ENCODE data around the gene CFI. TPM values are rescaled to one million over a fixed set of nuclear protein-coding genes. Genes with fewer than 3 reads are reported as not detected.

Gene CFI
- not detected for total RNA-seq

GRCh38 chr4:109801895-109802319, at the start of gene CFI:
Gene CFI, minus strand, starts transcription at chr4:109801999. Its CDS starts 28 bp downstream, at chr4:109801971.
- no peaks in the 10 kb centered on the region for H3K4me1 Mint-ChIP-seq
- H3K4me3 Mint-ChIP-seq: no peak within 1 kb of the TSS
- DNase-seq: no peak
- no peak within 1 kb of the TSS for H3K27ac Mint-ChIP-seq
- H3K36me3 Mint-ChIP-seq: no peaks in the 10 kb centered on the region
- peaks cover 2% of the 10 kb centered on the region for H3K9me3 Mint-ChIP-seq
- no peaks in the 10 kb centered on the region for H3K27me3 Mint-ChIP-seq

- Mint-ChIP-seq H3K9me3 (no peaks in the 10 kb centered on the region), H3K4me3 (no peak overlapping the region), H3K36me3 (peaks cover 11% of the 10 kb centered on the region), H3K27ac (no peak overlapping the region), H3K27me3 (no peaks in the 10 kb centered on the region), H3K4me1 (peaks cover 4% of the 10 kb centered on the region)
- no peak for DNase-seq
These were observed 48.8 kb upstream of the CFI start for GRCh38 chr4:109850601-109851000.

GRCh38 chr4:109848501-109848900, 46.7 kb upstream of the CFI start:
- H3K27me3 Mint-ChIP-seq: no peaks in the 10 kb centered on the region
- no peaks in the 10 kb centered on the region for H3K9me3 Mint-ChIP-seq

GRCh38 chr4:109847896-109848442, 46.2 kb upstream of the CFI start, which contains the start of gene LRIT3:
Gene LRIT3, plus strand, starts transcription at chr4:109848107. Its CDS starts 95 bp downstream, at chr4:109848202.
- Mint-ChIP-seq H3K4me3 (no peak within 1 kb of the TSS), H3K27me3 (no peaks in the 10 kb centered on the region), H3K27ac (no peak within 1 kb of the TSS), H3K36me3 (peaks cover under 1% of the 10 kb centered on the region), H3K9me3 (no peaks in the 10 kb centered on the region), H3K4me1 (peaks cover under 1% of the 10 kb centered on the region)
- no peak for DNase-seq

More at GRCh38 chr4:109848501-109848900, 46.7 kb upstream of the CFI start:
- Mint-ChIP-seq H3K27ac (no peak overlapping the region), H3K4me1 (peaks cover 2% of the 10 kb centered on the region), H3K36me3 (peaks cover 6% of the 10 kb centered on the region), H3K4me3 (no peak overlapping the region)
- no peak for DNase-seq

GRCh38 chr4:109846395-109847098, 44.7 kb upstream of the CFI start:
- H3K4me1 Mint-ChIP-seq: no peaks in the 10 kb centered on the region
- no peak overlapping the region for H3K27ac Mint-ChIP-seq
- no peak for DNase-seq
- no peaks in the 10 kb centered on the region for H3K9me3 Mint-ChIP-seq
- no peaks in the 10 kb centered on the region for H3K27me3 Mint-ChIP-seq
- H3K4me3 Mint-ChIP-seq: no peak overlapping the region
- H3K36me3 Mint-ChIP-seq: no peaks in the 10 kb centered on the region

GRCh38 chr4:109836985-109837384, 35.2 kb upstream of the CFI start:
- no peaks in the 10 kb centered on the region for H3K4me1 Mint-ChIP-seq
- H3K27me3 Mint-ChIP-seq: no peaks in the 10 kb centered on the region

GRCh38 chr4:109833756-109834155, 32.0 kb upstream of the CFI start:
- H3K27me3 Mint-ChIP-seq: no peaks in the 10 kb centered on the region
- no peak overlapping the region for H3K27ac Mint-ChIP-seq
- no peaks in the 10 kb centered on the region for H3K9me3 Mint-ChIP-seq
- DNase-seq: no peak
- peaks cover 13% of the 10 kb centered on the region for H3K36me3 Mint-ChIP-seq
- no peaks in the 10 kb centered on the region for H3K4me1 Mint-ChIP-seq
- no peak overlapping the region for H3K4me3 Mint-ChIP-seq

More at GRCh38 chr4:109836985-109837384, 35.2 kb upstream of the CFI start:
- Mint-ChIP-seq H3K9me3 (no peaks in the 10 kb centered on the region), H3K4me3 (no peak overlapping the region), H3K36me3 (peaks cover 14% of the 10 kb centered on the region), H3K27ac (no peak overlapping the region)
- DNase-seq: no peak

GRCh38 chr4:109827672-109828071, 25.9 kb upstream of the CFI start, which contains the start of gene RRH:
Gene RRH, plus strand, starts transcription at chr4:109827972. Its CDS starts 56 bp downstream, at chr4:109828028.
- Mint-ChIP-seq H3K4me3 (no peak within 1 kb of the TSS), H3K27ac (no peak within 1 kb of the TSS), H3K27me3 (no peaks in the 10 kb centered on the region), H3K4me1 (no peaks in the 10 kb centered on the region), H3K9me3 (no peaks in the 10 kb centered on the region), H3K36me3 (peaks cover 8% of the 10 kb centered on the region)
- DNase-seq: no peak

- DNase-seq: no peak
- no peak overlapping the region for H3K27ac Mint-ChIP-seq
- no peaks in the 10 kb centered on the region for H3K27me3 Mint-ChIP-seq
- no peak overlapping the region for H3K4me3 Mint-ChIP-seq
- H3K36me3 Mint-ChIP-seq: peaks cover 8% of the 10 kb centered on the region
- peaks cover 2% of the 10 kb centered on the region for H3K4me1 Mint-ChIP-seq
- no peaks in the 10 kb centered on the region for H3K9me3 Mint-ChIP-seq
These were observed 24.9 kb upstream of the CFI start for GRCh38 chr4:109826719-109827118.

GRCh38 chr4:109821185-109821584, 19.4 kb upstream of the CFI start:
- Mint-ChIP-seq H3K4me3 (no peak overlapping the region), H3K36me3 (peaks cover 40% of the 10 kb centered on the region), H3K27ac (peak overlapping the region; percentile 2), H3K27me3 (no peaks in the 10 kb centered on the region), H3K4me1 (peaks cover 40% of the 10 kb centered on the region), H3K9me3 (no peaks in the 10 kb centered on the region)
- no peak for DNase-seq

GRCh38 chr4:109820563-109820962, 18.8 kb upstream of the CFI start:
- Mint-ChIP-seq H3K27me3 (no peaks in the 10 kb centered on the region), H3K36me3 (peaks cover 46% of the 10 kb centered on the region), H3K27ac (peak overlapping the region; percentile 40), H3K9me3 (no peaks in the 10 kb centered on the region), H3K4me3 (no peak overlapping the region), H3K4me1 (peaks cover 40% of the 10 kb centered on the region)
- no peak for DNase-seq

- H3K36me3 Mint-ChIP-seq: peaks cover 44% of the 10 kb centered on the region
- no peak for DNase-seq
- H3K27ac Mint-ChIP-seq: no peak overlapping the region
- H3K4me1 Mint-ChIP-seq: peaks cover 44% of the 10 kb centered on the region
- H3K9me3 Mint-ChIP-seq: no peaks in the 10 kb centered on the region
- H3K27me3 Mint-ChIP-seq: no peaks in the 10 kb centered on the region
- H3K4me3 Mint-ChIP-seq: no peak overlapping the region
These were observed 16.5 kb upstream of the CFI start for GRCh38 chr4:109818268-109818667.

GRCh38 chr4:109816894-109817293, 15.1 kb upstream of the CFI start:
- peaks cover 44% of the 10 kb centered on the region for H3K4me1 Mint-ChIP-seq
- H3K36me3 Mint-ChIP-seq: peaks cover 41% of the 10 kb centered on the region
- peak overlapping the region; percentile 98 for H3K4me3 Mint-ChIP-seq
- no peaks in the 10 kb centered on the region for H3K27me3 Mint-ChIP-seq
- peak overlapping the region; percentile 98 for H3K27ac Mint-ChIP-seq
- H3K9me3 Mint-ChIP-seq: no peaks in the 10 kb centered on the region
- DNase-seq: no peak

GRCh38 chr4:109816082-109816442, 14.3 kb upstream of the CFI start:
- H3K9me3 Mint-ChIP-seq: no peaks in the 10 kb centered on the region
- H3K27ac Mint-ChIP-seq: peak overlapping the region; percentile 98
- H3K4me1 Mint-ChIP-seq: peaks cover 39% of the 10 kb centered on the region
- peaks cover 41% of the 10 kb centered on the region for H3K36me3 Mint-ChIP-seq
- peak; percentile 54 for DNase-seq
- no peaks in the 10 kb centered on the region for H3K27me3 Mint-ChIP-seq
- H3K4me3 Mint-ChIP-seq: peak overlapping the region; percentile 98

GRCh38 chr4:109815151-109816081, 13.6 kb upstream of the CFI start, which contains the start of gene GAR1:
Gene GAR1, plus strand, starts transcription at chr4:109815762. Its CDS starts 403 bp downstream, at chr4:109816165.
- no peaks in the 10 kb centered on the region for H3K9me3 Mint-ChIP-seq
- peak within 1 kb of the TSS; percentile 98 for H3K4me3 Mint-ChIP-seq
- H3K27me3 Mint-ChIP-seq: no peaks in the 10 kb centered on the region
- peaks cover 38% of the 10 kb centered on the region for H3K36me3 Mint-ChIP-seq
- peak; percentile 87 for DNase-seq
- H3K27ac Mint-ChIP-seq: peak within 1 kb of the TSS; percentile 98
- H3K4me1 Mint-ChIP-seq: peaks cover 33% of the 10 kb centered on the region

Data from activated naive CD8-positive, alpha-beta T cell treated with anti-CD3 and anti-CD28 coated beads for 36 hours (primary cell).